ENCODE results near the gene ATG101. TPM values are rescaled to one million over a fixed set of nuclear protein-coding genes. Genes with fewer than 3 reads are reported as not detected.

The ATG101 gene
- polyA plus RNA-seq, 1 donor from 2014 or later: 53.9 TPM

GRCh38 chr12:52026263-52026662 is 43.5 kb upstream of the ATG101 start:
- Histone ChIP-seq H4K20me1 (ENCODE audit: insufficient read depth) (no peaks in the 10 kb centered on the region), H3K27ac (ENCODE audit: low read length) (no peak overlapping the region), H3K9me3 (ENCODE audit: low read length) (no peaks in the 10 kb centered on the region), H3K4me2 (ENCODE audit: low read length) (no peak overlapping the region), H3K79me2 (replicated peaks; ENCODE audit: insufficient read depth, low read length) (no peaks in the 10 kb centered on the region), H3K27me3 (ENCODE audit: insufficient read depth, low read depth, low read length) (peaks cover 17% of the 10 kb centered on the region), H3K9ac (ENCODE audit: low read length) (peak overlapping the region; percentile 63), H3K36me3 (ENCODE audit: insufficient read depth, low read length) (no peaks in the 10 kb centered on the region), H3K4me3 (ENCODE audit: low read length) (no peak overlapping the region), H2AFZ (ENCODE audit: low read depth, low read length) (no peak overlapping the region), H3F3A (ENCODE audit: insufficient read depth, low read length, poor library complexity, severe bottlenecking) (no peaks in the 10 kb centered on the region), H3K9me2 (ENCODE audit: insufficient read depth, low read length) (no peaks in the 10 kb centered on the region)
- no peak for TF ChIP-seq SMC3 (conservative IDR thresholded peaks at IDR 0.05; ENCODE audit: poor library complexity)
- no peak for TF ChIP-seq POLR2AphosphoS5 (IDR thresholded peaks at IDR 0.05)
- TF ChIP-seq EP300 (conservative IDR thresholded peaks at IDR 0.05; ENCODE audit: poor library complexity, severe bottlenecking): no peak
- TF ChIP-seq EZH2 (IDR thresholded peaks at IDR 0.05; ENCODE audit: borderline replicate concordance, insufficient read depth, low read length, poor library complexity, severe bottlenecking): no peak
- TF ChIP-seq REST (IDR thresholded peaks at IDR 0.05; ENCODE audit: borderline replicate concordance): no peak
- TF ChIP-seq TAF1 (IDR thresholded peaks at IDR 0.05; ENCODE audit: low read depth): no peak
- no peak for TF ChIP-seq RAD21 (conservative IDR thresholded peaks at IDR 0.05)
- TF ChIP-seq CTCF (IDR thresholded peaks at IDR 0.05; ENCODE audit: poor library complexity, severe bottlenecking): no peak
- no peak for TF ChIP-seq MXI1 (conservative IDR thresholded peaks at IDR 0.05; ENCODE audit: poor library complexity, severe bottlenecking)

- H3K79me2 ChIP-seq (replicated peaks; ENCODE audit: insufficient read depth, low read length): no peaks in the 10 kb centered on the region
- TF ChIP-seq RAD21 (conservative IDR thresholded peaks at IDR 0.05): no peak
- no peak for TF ChIP-seq POLR2AphosphoS5 (IDR thresholded peaks at IDR 0.05)
- TF ChIP-seq MXI1 (conservative IDR thresholded peaks at IDR 0.05; ENCODE audit: poor library complexity, severe bottlenecking): no peak
- TF ChIP-seq EZH2 (IDR thresholded peaks at IDR 0.05; ENCODE audit: borderline replicate concordance, insufficient read depth, low read length, poor library complexity, severe bottlenecking): no peak
- no peak for TF ChIP-seq TAF1 (IDR thresholded peaks at IDR 0.05; ENCODE audit: low read depth)
- TF ChIP-seq REST (IDR thresholded peaks at IDR 0.05; ENCODE audit: borderline replicate concordance): no peak
- TF ChIP-seq CTCF (IDR thresholded peaks at IDR 0.05; ENCODE audit: poor library complexity, severe bottlenecking): no peak
- TF ChIP-seq SMC3 (conservative IDR thresholded peaks at IDR 0.05; ENCODE audit: poor library complexity): no peak
- TF ChIP-seq EP300 (conservative IDR thresholded peaks at IDR 0.05; ENCODE audit: poor library complexity, severe bottlenecking): no peak
- H3K9ac ChIP-seq (ENCODE audit: low read length): peak overlapping the region; percentile 5
- no peak overlapping the region for H3K4me2 ChIP-seq (ENCODE audit: low read length)
- no peaks in the 10 kb centered on the region for H4K20me1 ChIP-seq (ENCODE audit: insufficient read depth)
- no peak overlapping the region for H3K4me3 ChIP-seq (ENCODE audit: low read length)
- no peaks in the 10 kb centered on the region for H3K9me2 ChIP-seq (ENCODE audit: insufficient read depth, low read length)
- no peak overlapping the region for H2AFZ ChIP-seq (ENCODE audit: low read depth, low read length)
- no peaks in the 10 kb centered on the region for H3K36me3 ChIP-seq (ENCODE audit: insufficient read depth, low read length)
- peaks cover 16% of the 10 kb centered on the region for H3K27me3 ChIP-seq (ENCODE audit: insufficient read depth, low read depth, low read length)
- H3F3A ChIP-seq (ENCODE audit: insufficient read depth, low read length, poor library complexity, severe bottlenecking): no peaks in the 10 kb centered on the region
- no peaks in the 10 kb centered on the region for H3K9me3 ChIP-seq (ENCODE audit: low read length)
- H3K27ac ChIP-seq (ENCODE audit: low read length): no peak overlapping the region
Measured at GRCh38 chr12:52027085-52027843, 42.5 kb upstream of the ATG101 start.

Measured in neural cell (in vitro differentiated cells).